GM21526 (cell line): ENCODE results near the gene GALNT18.

Experiments used
- ATAC-seq: cut with Tn5 transposase; IDR thresholded peaks from one replicate; pipeline ENCODE4 v1.9.1; 2021; ENCODE audit warnings: moderate library complexity; ENCODE audit not compliant: unreplicated experiment, low FRiP score

The GALNT18 gene

DNA sequence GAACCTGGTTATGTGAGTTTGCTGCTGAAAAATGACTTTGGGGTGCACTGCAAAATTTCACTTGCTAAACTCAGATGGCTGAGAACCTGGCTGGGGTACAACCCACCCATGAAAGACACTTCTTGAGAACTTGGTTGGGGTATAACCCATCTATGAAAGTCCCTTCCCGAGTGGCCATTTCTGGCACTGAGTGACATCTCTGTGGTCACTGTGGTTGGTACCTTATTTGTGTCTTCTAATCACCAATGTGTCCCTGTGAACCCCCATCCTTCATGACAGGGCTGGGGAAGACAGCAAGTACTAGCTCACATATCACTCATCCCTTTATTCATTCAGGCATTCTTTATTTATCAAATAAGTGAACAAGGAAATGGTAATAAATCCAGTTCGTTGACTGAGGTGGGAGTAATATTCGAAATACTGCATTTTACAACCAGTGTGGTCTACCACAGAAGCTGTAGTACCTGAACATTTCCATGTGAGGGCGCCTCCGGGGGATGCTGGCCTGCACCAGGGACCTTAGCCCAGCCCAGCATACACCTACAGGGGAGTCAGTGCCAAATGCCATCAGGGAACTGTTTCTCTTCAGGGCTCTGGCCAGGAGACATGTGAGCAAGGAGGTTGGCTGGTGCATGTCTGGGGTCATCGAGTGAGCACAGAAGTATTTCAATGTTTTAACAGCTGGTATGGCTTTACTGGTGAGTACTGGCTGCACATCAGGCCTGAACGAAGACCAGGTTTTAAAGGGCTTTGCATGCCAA, 390.8 kb downstream of the GALNT18 start:
- no peak for ATAC-seq

DNA sequence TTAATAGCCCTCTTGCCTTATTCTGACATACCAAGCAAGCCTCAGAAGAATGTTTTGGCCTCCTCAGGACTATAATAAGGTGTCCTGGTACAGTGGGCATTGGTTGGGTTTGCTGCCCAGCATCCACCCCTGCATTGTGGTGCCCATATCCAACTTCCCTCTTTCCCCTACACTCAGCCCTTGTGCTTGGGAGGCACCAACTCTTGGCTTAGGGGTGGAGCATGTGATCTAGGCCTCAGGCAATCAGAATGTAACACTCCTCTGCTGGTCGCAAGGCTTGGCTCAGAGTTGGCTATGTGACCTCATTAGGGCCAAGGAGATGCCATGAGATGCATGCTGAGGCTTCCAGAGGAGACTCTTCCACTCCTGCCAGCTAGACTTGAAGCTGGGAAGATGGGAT, 391.7 kb downstream of the GALNT18 start:
- ATAC-seq = no peak

DNA sequence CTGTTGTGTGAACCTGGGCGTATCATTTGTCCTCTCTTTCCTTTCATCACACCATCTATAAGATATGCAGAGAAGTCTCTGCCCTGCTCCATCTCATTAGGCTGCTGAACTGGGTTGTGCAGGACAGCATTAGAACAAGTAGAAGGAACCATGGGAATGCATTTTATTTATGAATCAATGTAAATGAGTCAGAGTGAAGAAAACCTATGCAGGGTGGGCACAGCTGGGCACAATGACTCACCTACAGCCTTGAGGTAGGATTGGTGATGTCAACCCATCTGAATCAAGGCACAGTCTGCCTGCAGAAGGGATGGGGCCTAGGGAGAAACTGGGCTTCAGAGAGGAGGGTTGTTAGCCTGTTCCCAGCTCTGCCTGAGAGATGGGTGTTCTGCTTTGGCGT, 392.2 kb downstream of the GALNT18 start:
- ATAC-seq = no peak

DNA sequence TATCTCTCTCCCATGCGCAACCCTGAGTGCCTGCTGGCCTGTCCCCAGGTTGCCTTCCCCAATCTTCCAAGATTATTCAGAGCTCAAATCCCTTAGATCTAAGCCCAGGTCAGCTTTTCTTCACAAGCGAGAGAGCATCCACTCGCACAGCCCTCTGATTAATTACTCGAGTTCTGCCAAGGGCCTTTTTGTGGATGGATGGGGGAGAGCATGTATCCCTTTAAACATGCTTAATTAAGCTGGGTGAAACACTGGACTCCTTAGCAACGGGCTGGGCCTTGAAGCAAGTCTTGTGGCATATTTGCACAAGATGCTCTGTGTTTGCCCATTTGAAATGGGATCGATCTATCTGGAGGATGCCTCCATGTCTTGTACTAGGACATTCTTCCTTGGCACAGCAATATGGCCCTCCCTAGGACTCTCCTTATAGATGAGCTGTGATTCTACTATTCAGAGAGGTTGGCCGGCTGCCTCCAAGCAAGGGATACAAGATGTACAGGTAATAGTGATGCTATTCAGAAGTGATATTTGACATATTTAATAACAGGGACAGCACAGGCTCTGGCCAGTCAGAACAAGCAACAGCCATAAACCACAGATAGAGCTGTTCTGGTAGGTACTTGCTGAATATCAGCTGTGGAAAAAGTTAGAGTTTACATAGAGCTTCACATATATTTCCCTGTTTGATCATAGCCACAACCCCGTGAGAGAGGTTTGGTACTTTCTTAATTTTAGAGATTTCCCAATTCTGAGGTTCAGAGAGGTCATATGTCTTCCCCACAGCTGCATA, 394.3 kb downstream of the GALNT18 start:
- no peak for ATAC-seq
